GM08714 (cell line): Measurements from ENCODE around the gene GPR83.
"Not testable (repeated sequence)": the region's sequence is repeated elsewhere in the genome, so short reads cannot be mapped to it uniquely, and the experiment has no call there.

Experiments used
- H3K4me3 ChIP-seq: fragments of 200-500 bp; sonication (Bioruptor generic); 2 replicates; pipeline ENCODE4 v1.5.1; 2014; ENCODE audit warnings: mild to moderate bottlenecking, low read length, inconsistent platforms
- ZNF274 ChIP-seq: IDR thresholded peaks from 2 replicates; pipeline ENCODE4 v1.6.1; 2012; ENCODE audit warnings: mild to moderate bottlenecking, low read depth, low read length

GPR83 gene

GRCh38 chr11:94401773-94402265, 600 bp upstream of the GPR83 start:
- no peak overlapping the region; the same call in 1 of the 2 replicates for H3K4me3 ChIP-seq
- TF ChIP-seq ZNF274 = no peak

DNA sequence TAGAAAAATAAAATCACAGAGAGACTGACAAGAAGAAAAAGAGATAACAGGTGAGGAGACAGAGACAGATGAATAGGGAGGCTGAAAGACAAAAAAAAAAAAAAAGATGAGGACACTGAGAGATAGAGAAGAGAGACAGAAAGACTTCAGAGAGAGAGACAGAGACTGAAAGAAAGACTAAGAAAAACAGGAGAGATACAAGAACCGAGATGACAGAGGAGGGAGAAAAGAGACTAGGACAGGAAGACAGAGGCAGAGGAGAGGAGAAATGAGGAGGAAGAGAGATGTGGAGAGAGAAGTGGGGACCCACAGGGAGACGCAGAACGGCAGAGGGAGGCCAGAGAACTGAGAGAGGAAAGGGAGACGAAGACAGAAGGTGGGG, 771 bp downstream of the GPR83 start:
- no peak for TF ChIP-seq ZNF274
- no peak overlapping the region for H3K4me3 ChIP-seq

GRCh38 chr11:94400050-94400449, 1.2 kb downstream of the GPR83 start:
- H3K4me3 ChIP-seq = no peak overlapping the region
- TF ChIP-seq ZNF274 = no peak

DNA sequence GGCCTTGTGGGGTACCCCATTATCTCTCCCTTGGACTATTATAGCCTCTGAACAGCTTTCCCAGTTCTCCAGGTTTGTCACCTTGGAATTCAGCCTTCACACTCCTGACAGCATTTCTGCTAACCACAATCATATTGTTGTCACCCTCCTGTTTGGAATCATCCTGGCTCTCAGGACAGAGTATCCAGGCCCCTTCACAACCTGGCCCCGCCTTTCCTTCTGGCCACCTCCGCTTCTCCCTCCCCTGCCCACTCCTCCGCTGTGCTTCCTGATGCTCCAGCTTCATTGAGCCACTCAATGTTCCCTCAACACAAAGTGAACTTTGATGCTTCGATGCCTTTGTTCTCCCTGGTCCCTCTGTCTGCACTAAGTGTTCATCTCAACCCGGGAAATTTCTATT, 3.1 kb downstream of the GPR83 start:
- TF ChIP-seq ZNF274 = no peak

DNA sequence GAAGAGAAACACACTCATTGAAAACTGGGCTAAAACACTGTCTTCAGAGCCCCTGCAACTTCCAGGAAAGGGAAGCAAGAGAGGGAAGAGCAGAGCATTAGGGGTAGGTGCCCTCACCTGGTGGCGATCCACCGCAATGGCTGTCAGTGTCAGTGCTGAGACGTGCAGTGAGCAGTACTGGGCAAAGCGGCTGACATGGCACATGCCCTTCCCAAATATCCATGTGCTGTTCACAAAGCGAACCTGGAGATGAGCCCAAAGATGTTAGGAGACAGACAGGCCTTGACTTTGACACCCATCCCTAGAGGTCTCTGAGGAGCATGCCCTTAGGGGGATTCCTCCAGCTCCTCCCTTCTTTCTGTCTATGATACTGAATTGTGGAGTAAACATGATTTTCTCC, 4.9 kb downstream of the GPR83 start:
- no peak overlapping the region for H3K4me3 ChIP-seq
- TF ChIP-seq ZNF274 = no peak

More for the DNA sequence above, 3.1 kb downstream of the GPR83 start:
- no peak overlapping the region for H3K4me3 ChIP-seq

GRCh38 chr11:94391937-94392336, 9.3 kb downstream of the GPR83 start:
- H3K4me3 ChIP-seq = not testable (repeated sequence)

DNA sequence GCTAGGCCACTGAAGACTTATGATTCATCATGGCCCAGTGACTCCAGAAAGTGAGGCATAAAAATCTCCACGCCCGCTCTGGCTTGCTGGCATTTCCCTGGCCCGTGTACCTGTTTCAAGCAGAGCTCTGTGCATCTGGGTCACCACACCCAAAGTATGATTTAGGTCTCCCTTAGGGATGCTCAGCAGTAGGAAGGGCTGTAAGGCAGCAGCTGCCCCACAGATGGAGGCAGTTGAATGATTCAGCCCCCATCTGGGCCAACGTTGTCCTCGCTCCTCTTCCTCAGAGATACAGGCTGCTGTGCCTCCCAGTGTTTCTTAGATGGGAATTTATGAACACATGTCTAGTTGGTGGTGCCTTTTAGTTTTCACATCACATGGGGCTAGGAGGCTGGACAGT, 21.6 kb downstream of the GPR83 start:
- no peak for TF ChIP-seq ZNF274

GRCh38 chr11:94376841-94377240, 24.4 kb downstream of the GPR83 start:
- H3K4me3 ChIP-seq = no peak overlapping the region
- no peak for TF ChIP-seq ZNF274

More for the DNA sequence above, 21.6 kb downstream of the GPR83 start:
- H3K4me3 ChIP-seq = no peak overlapping the region

GRCh38 chr11:94370576-94370975, 30.6 kb downstream of the GPR83 start:
- not testable (repeated sequence) for H3K4me3 ChIP-seq

DNA sequence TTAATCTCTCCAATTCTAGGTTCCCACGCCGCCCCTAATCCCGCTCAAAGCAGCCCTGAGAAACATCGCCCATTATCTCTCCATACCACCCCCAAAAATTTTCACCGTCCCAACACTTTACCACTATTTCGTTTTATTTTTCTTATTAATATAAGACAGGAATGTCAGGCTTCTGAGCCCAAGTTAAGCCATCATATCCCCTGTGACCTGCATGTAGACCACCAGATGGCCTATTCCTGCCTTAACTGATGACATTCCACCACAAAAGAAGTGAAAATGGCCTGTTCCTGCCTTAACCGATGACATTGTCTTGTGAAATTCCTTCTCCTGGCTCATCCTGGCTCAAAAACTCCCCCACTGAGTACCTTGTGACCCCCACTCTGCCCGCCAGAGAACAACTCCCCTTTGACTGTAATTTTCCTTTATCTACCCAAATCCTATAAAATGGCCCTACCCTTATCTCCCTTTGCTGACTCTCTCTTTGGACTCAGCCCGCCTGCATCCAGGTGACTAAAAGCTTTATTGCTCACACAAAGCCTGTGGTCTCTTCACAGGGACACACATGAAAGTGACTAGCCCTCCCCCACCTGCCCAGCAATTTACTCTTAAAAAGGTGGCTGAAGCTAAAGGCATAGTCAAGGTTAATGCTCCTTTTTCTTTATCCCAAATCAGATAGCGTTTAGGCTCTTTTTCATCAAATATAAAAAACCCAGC, 50.2 kb downstream of the GPR83 start:
- not testable (repeated sequence) for H3K4me3 ChIP-seq

GRCh38 chr11:94346311-94346710, 54.9 kb downstream of the GPR83 start:
- not testable (repeated sequence) for H3K4me3 ChIP-seq

- H3K4me3 ChIP-seq = no peak overlapping the region
- no peak for TF ChIP-seq ZNF274
Measured at GRCh38 chr11:94343495-94343894, 57.7 kb downstream of the GPR83 start.

- TF ChIP-seq ZNF274 = no peak
- no peak overlapping the region for H3K4me3 ChIP-seq
Measured at GRCh38 chr11:94342250-94342649, 59.0 kb downstream of the GPR83 start.

DNA sequence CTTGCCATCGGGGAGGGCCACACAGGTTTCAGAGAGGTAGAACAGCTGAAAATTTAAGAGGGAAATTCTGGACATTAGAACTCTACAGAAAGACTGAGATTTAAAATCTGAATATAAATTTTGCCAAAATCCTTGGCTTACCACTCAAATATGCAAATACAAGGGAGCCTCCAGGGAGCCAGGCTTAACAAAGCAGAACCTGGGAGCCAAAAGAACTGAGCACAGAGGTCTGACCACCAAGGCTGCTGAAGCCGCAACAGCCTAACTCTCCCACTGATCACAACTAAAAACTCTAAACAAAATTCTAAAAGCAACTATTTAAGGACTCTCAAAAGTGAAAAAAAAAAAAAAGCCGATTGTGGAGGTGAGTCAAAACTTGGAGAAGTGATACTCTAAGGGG, 62.6 kb downstream of the GPR83 start:
- no peak for TF ChIP-seq ZNF274
- no peak overlapping the region for H3K4me3 ChIP-seq

DNA sequence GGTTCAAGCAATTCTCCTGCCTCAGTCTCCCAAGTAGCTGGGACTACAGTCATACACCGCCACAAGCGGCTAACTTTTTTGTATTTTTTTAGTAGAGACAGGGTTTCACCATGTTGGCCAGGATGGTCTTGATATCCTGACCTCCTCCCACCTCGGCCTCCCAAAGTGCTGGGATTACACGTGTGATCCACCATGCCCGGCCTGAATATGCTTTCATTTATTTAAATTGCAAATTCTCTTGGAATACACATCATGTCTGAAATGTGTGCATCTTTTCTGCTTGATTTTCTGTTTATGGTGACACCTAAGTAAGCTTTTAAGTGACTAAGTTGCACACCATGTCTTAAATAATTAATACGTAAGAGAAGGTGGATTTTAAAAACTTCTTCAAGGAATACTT, 65.2 kb downstream of the GPR83 start:
- TF ChIP-seq ZNF274 = no peak
- no peak overlapping the region for H3K4me3 ChIP-seq

GRCh38 chr11:94332814-94333213, 68.4 kb downstream of the GPR83 start:
- no peak overlapping the region for H3K4me3 ChIP-seq
- TF ChIP-seq ZNF274 = no peak

DNA sequence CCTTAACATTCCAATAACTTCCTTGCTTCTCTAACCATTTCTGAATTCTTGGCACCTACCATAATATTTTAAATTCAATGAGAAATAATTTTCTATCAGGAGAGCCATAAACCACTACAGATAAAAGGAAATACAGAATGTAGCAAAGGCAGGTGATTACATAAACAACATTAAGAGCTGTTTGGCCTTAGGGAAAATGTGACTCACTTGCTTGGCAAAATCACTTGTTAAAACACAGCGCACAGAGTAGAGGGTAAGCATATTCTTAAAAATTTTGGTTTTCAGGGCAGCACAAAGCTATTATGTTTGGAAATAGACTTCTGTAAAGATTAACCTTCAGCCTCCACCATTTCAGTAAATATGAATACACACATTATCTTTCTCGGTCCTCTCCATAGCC, 70.4 kb downstream of the GPR83 start:
- TF ChIP-seq ZNF274 = no peak
- no peak overlapping the region for H3K4me3 ChIP-seq
